Measurements from ENCODE around the gene ATP10B.

The ATP10B gene

GRCh38 chr5:160525471-160526261 is 326.3 kb downstream of the ATP10B start:
- Histone ChIP-seq H3K36me3 (replicated peaks) (no peaks in the 10 kb centered on the region), H3K27me3 (replicated peaks) (no peaks in the 10 kb centered on the region), H3K27ac (no peak overlapping the region), H3K4me3 (ENCODE audit: low read depth, low read length) (no peak overlapping the region)
- in situ Hi-C loops (cut with HindIII; ENCODE audit: low pct_ligation_motif_present, low sequenced_read_pairs): no loop called here
- no peak for DNase-seq
- TF ChIP-seq CTCF (IDR thresholded peaks at IDR 0.05; ENCODE audit: low read depth, low read length, missing control alignments): no peak

DNA sequence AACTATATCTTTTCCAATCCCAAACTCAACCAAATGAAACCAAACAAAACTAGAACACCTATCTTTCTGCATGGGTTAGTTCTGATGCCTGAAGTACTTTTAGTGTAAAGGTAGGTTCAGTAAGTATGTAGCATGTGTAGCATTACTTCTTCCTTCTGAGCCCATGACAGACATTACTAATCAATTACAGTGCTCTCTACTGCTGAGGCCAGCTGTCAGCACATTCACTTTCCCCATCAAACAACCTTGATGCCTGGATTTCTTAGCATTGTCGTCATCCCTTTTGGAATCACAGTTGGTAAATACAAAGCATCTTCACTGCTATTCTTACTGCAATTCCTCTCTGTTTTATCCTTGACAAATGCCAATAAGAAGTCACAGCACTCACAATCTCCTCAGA is 327.2 kb downstream of the ATP10B start:
- H3K36me3 ChIP-seq (replicated peaks): no peaks in the 10 kb centered on the region
- no peak for DNase-seq
- in situ Hi-C loops (cut with HindIII; ENCODE audit: low pct_ligation_motif_present, low sequenced_read_pairs): no loop called here

DNA sequence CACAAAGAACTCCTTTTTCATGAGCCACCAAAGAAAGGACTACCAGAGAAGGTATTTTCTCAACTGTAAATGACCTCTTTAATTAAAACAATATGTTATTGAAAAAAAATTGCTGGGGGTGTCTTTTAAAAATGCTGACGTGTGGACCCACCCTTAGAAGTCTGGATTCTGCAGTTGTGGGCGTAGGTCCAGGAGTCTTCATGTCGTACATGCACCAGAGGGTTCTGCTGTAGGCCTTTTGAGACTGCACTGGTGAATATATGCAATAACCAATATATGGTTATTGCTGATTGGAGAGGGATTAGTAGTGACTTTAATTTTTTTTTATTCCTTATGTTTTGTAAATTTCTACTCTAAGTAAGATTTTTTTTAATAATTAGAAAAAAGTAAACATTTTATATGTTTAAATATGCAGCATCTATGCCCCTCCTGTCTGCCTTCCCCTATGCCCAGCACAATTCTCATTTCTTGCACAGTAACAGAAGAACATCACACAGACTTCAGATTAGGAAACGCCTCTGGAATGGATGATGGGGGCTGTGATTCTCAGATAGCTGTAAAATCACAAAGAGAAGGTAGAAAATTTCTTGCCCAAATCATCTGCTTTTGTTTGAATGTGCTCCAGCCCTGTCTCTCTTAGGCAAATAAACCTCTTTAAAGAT is 328.4 kb downstream of the ATP10B start:
- H3K27me3 ChIP-seq (replicated peaks): no peaks in the 10 kb centered on the region
- TF ChIP-seq CTCF (IDR thresholded peaks at IDR 0.05; ENCODE audit: low read depth, low read length, missing control alignments): no peak
- no peak overlapping the region for H3K4me3 ChIP-seq (ENCODE audit: low read depth, low read length)
- DNase-seq: no peak
- H3K36me3 ChIP-seq (replicated peaks): no peaks in the 10 kb centered on the region
- in situ Hi-C loops (cut with HindIII; ENCODE audit: low pct_ligation_motif_present, low sequenced_read_pairs): no loop called here
- H3K27ac ChIP-seq: no peak overlapping the region

More for the DNA sequence above, 327.2 kb downstream of the ATP10B start:
- Histone ChIP-seq H3K4me3 (ENCODE audit: low read depth, low read length) (no peak overlapping the region), H3K27me3 (replicated peaks) (no peaks in the 10 kb centered on the region), H3K27ac (no peak overlapping the region)
- no peak for TF ChIP-seq CTCF (IDR thresholded peaks at IDR 0.05; ENCODE audit: low read depth, low read length, missing control alignments)

GRCh38 chr5:160521392-160521663 is 330.7 kb downstream of the ATP10B start:
- TF ChIP-seq CTCF (IDR thresholded peaks at IDR 0.05; ENCODE audit: low read depth, low read length, missing control alignments): no peak
- DNase-seq: no peak
- Histone ChIP-seq H3K36me3 (replicated peaks) (no peaks in the 10 kb centered on the region), H3K4me3 (ENCODE audit: low read depth, low read length) (no peak overlapping the region), H3K27me3 (replicated peaks) (no peaks in the 10 kb centered on the region), H3K27ac (no peak overlapping the region)
- in situ Hi-C loops (cut with HindIII; ENCODE audit: low pct_ligation_motif_present, low sequenced_read_pairs): no loop called here

- TF ChIP-seq CTCF (IDR thresholded peaks at IDR 0.05; ENCODE audit: low read depth, low read length, missing control alignments): no peak
- no peak overlapping the region for H3K27ac ChIP-seq
- DNase-seq: no peak
- H3K27me3 ChIP-seq (replicated peaks): no peaks in the 10 kb centered on the region
- in situ Hi-C loops (cut with HindIII; ENCODE audit: low pct_ligation_motif_present, low sequenced_read_pairs): no loop called here
- H3K4me3 ChIP-seq (ENCODE audit: low read depth, low read length): no peak overlapping the region
- H3K36me3 ChIP-seq (replicated peaks): no peaks in the 10 kb centered on the region
Observed at GRCh38 chr5:160520609-160521391, 331.2 kb downstream of the ATP10B start.

Data from brain microvascular endothelial cell (primary cell).